ENCODE data around the gene MTREX. TPM values are rescaled to one million over a fixed set of nuclear protein-coding genes. Genes with fewer than 3 reads are reported as not detected.

MTREX gene
- polyA plus RNA-seq, 1 donor (not counting 4 experiments of a cell fraction or from before 2014, with no cell fraction given) = 71.4 TPM

GRCh38 chr5:55333017-55333416 lies 25.2 kb downstream of the MTREX start:
- DNase-seq (ENCODE audit: low read depth, low spot score) (no peak), FAIRE-seq (no peak)
- Histone ChIP-seq H3K27me3 (ENCODE audit: control insufficient read depth, extremely low read depth, insufficient read depth, low read length) (no peaks in the 10 kb centered on the region), H2AFZ (ENCODE audit: control insufficient read depth, low read length) (no peak overlapping the region), H3K9ac (ENCODE audit: control insufficient read depth, extremely low read depth, insufficient read depth, low read length) (no peak overlapping the region), H3K9me3 (ENCODE audit: control insufficient read depth, low read depth, low read length) (no peaks in the 10 kb centered on the region), H3K36me3 (ENCODE audit: control insufficient read depth in 2 of 2, extremely low read depth in 1 of 2, insufficient read depth in 2 of 2, low read length in 2 of 2) (peaks cover 7 to 18% of the 10 kb centered on the region in 2 experiments), H4K20me1 (ENCODE audit: control insufficient read depth, extremely low read depth, insufficient read depth, low read length) (no peaks in the 10 kb centered on the region), H3K27ac (ENCODE audit: control insufficient read depth, insufficient read depth, low read length) (no peak overlapping the region), H3K4me1 (ENCODE audit: control insufficient read depth, extremely low read depth, insufficient read depth, low read length) (no peaks in the 10 kb centered on the region), H3K79me2 (ENCODE audit: control insufficient read depth, insufficient read depth, low read length) (peaks cover 35% of the 10 kb centered on the region), H3K9me1 (ENCODE audit: control insufficient read depth, extremely low read depth, insufficient read depth, low read length) (no peaks in the 10 kb centered on the region), H3K4me2 (ENCODE audit: control insufficient read depth, extremely low read depth, insufficient read depth, low read depth, low read length) (no peak overlapping the region), H3K4me3 (ENCODE audit: control insufficient read depth in 2 of 3, extremely low read depth in 1 of 3, insufficient read depth in 2 of 3, low read depth in 1 of 3, low read length in 3 of 3) (no peak overlapping the region)
- TF ChIP-seq EZH2 (IDR thresholded peaks at IDR 0.05; ENCODE audit: low read length) (no peak), CTCF (optimal IDR thresholded peaks at IDR 0.05 in 1 of 3, IDR thresholded peaks at IDR 0.05 in 1 of 3, conservative IDR thresholded peaks at IDR 0.05 in 1 of 3; ENCODE audit: extremely low read depth in 1 of 3, insufficient read depth in 2 of 3, low read length in 3 of 3) (no peak)
- dilution Hi-C loops (cut with MboI; ENCODE audit: extremely low pct_ligation_motif_present, low sequenced_read_pairs) = no loop called here

GRCh38 chr5:55333811-55334210 lies 26.0 kb downstream of the MTREX start:
- H3K27ac ChIP-seq (ENCODE audit: control insufficient read depth, insufficient read depth, low read length) = no peak overlapping the region
- TF ChIP-seq CTCF (optimal IDR thresholded peaks at IDR 0.05 in 1 of 3, IDR thresholded peaks at IDR 0.05 in 1 of 3, conservative IDR thresholded peaks at IDR 0.05 in 1 of 3; ENCODE audit: extremely low read depth in 1 of 3, insufficient read depth in 2 of 3, low read length in 3 of 3) = no peak
- no peak for TF ChIP-seq EZH2 (IDR thresholded peaks at IDR 0.05; ENCODE audit: low read length)
- H3K79me2 ChIP-seq (ENCODE audit: control insufficient read depth, insufficient read depth, low read length) = peaks cover 39% of the 10 kb centered on the region

More at GRCh38 chr5:55333811-55334210, 26.0 kb downstream of the MTREX start:
- H3K27me3 ChIP-seq (ENCODE audit: control insufficient read depth, extremely low read depth, insufficient read depth, low read length) = no peaks in the 10 kb centered on the region
- H3K9me1 ChIP-seq (ENCODE audit: control insufficient read depth, extremely low read depth, insufficient read depth, low read length) = no peaks in the 10 kb centered on the region
- H3K4me1 ChIP-seq (ENCODE audit: control insufficient read depth, extremely low read depth, insufficient read depth, low read length) = no peaks in the 10 kb centered on the region
- FAIRE-seq (no peak), DNase-seq (ENCODE audit: low read depth, low spot score) (no peak)
- H3K9ac ChIP-seq (ENCODE audit: control insufficient read depth, extremely low read depth, insufficient read depth, low read length) = no peak overlapping the region
- no peaks in the 10 kb centered on the region for H4K20me1 ChIP-seq (ENCODE audit: control insufficient read depth, extremely low read depth, insufficient read depth, low read length)
- peaks cover 7 to 18% of the 10 kb centered on the region in 2 experiments for H3K36me3 ChIP-seq (ENCODE audit: control insufficient read depth in 2 of 2, extremely low read depth in 1 of 2, insufficient read depth in 2 of 2, low read length in 2 of 2)
- no peaks in the 10 kb centered on the region for H3K9me3 ChIP-seq (ENCODE audit: control insufficient read depth, low read depth, low read length)
- dilution Hi-C loops (cut with MboI; ENCODE audit: extremely low pct_ligation_motif_present, low sequenced_read_pairs) = no loop called here
- no peak overlapping the region for H3K4me2 ChIP-seq (ENCODE audit: control insufficient read depth, extremely low read depth, insufficient read depth, low read depth, low read length)
- H3K4me3 ChIP-seq (ENCODE audit: control insufficient read depth in 2 of 3, extremely low read depth in 1 of 3, insufficient read depth in 2 of 3, low read depth in 1 of 3, low read length in 3 of 3) = no peak overlapping the region
- no peak overlapping the region for H2AFZ ChIP-seq (ENCODE audit: control insufficient read depth, low read length)

Measured in keratinocyte (primary cell).